Measurements from ENCODE around the gene SLC22A23.

Gene SLC22A23

GRCh38 chr6:3351829-3352524, 104.9 kb downstream of the SLC22A23 start:
- Histone ChIP-seq H3K27ac (ENCODE audit: poor library complexity, severe bottlenecking) (no peak overlapping the region), H3K4me1 (ENCODE audit: insufficient read depth, poor library complexity, severe bottlenecking) (peaks cover 11% of the 10 kb centered on the region), H3K27me3 (ENCODE audit: insufficient read depth, poor library complexity, severe bottlenecking) (no peaks in the 10 kb centered on the region), H3K4me3 (ENCODE audit: severe bottlenecking) (no peak overlapping the region), H3K36me3 (ENCODE audit: low read depth) (no peaks in the 10 kb centered on the region), H3K9me3 (ENCODE audit: severe bottlenecking) (no peaks in the 10 kb centered on the region)
- TF ChIP-seq CTCF (IDR thresholded peaks at IDR 0.05; ENCODE audit: poor library complexity, severe bottlenecking), result no peak
- no peak for DNase-seq (ENCODE audit: low spot score)
- no peak for ATAC-seq (ENCODE audit: low read depth)

- Histone ChIP-seq H3K4me3 (ENCODE audit: severe bottlenecking) (no peak overlapping the region), H3K4me1 (ENCODE audit: insufficient read depth, poor library complexity, severe bottlenecking) (peaks cover 6% of the 10 kb centered on the region)
- DNase-seq (ENCODE audit: low spot score), result no peak
Observed at GRCh38 chr6:3351105-3351676, 105.7 kb downstream of the SLC22A23 start.

GRCh38 chr6:3350252-3350796, 106.5 kb downstream of the SLC22A23 start:
- DNase-seq (ENCODE audit: low spot score), result no peak
- no peak for ATAC-seq (ENCODE audit: low read depth)
- no peaks in the 10 kb centered on the region for H3K27me3 ChIP-seq (ENCODE audit: insufficient read depth, poor library complexity, severe bottlenecking)
- H3K36me3 ChIP-seq (ENCODE audit: low read depth), result no peaks in the 10 kb centered on the region
- TF ChIP-seq CTCF (IDR thresholded peaks at IDR 0.05; ENCODE audit: poor library complexity, severe bottlenecking), result no peak
- H3K9me3 ChIP-seq (ENCODE audit: severe bottlenecking), result no peaks in the 10 kb centered on the region
- no peak overlapping the region for H3K4me3 ChIP-seq (ENCODE audit: severe bottlenecking)
- H3K4me1 ChIP-seq (ENCODE audit: insufficient read depth, poor library complexity, severe bottlenecking), result peaks cover under 1% of the 10 kb centered on the region
- no peak overlapping the region for H3K27ac ChIP-seq (ENCODE audit: poor library complexity, severe bottlenecking)

More at GRCh38 chr6:3351105-3351676, 105.7 kb downstream of the SLC22A23 start:
- H3K36me3 ChIP-seq (ENCODE audit: low read depth), result no peaks in the 10 kb centered on the region
- no peak for TF ChIP-seq CTCF (IDR thresholded peaks at IDR 0.05; ENCODE audit: poor library complexity, severe bottlenecking)
- ATAC-seq (ENCODE audit: low read depth), result no peak
- H3K27ac ChIP-seq (ENCODE audit: poor library complexity, severe bottlenecking), result no peak overlapping the region
- no peaks in the 10 kb centered on the region for H3K9me3 ChIP-seq (ENCODE audit: severe bottlenecking)
- no peaks in the 10 kb centered on the region for H3K27me3 ChIP-seq (ENCODE audit: insufficient read depth, poor library complexity, severe bottlenecking)

- no peak for DNase-seq (ENCODE audit: low spot score)
- H3K4me1 ChIP-seq (ENCODE audit: insufficient read depth, poor library complexity, severe bottlenecking), result no peaks in the 10 kb centered on the region
- H3K27me3 ChIP-seq (ENCODE audit: insufficient read depth, poor library complexity, severe bottlenecking), result no peaks in the 10 kb centered on the region
- no peaks in the 10 kb centered on the region for H3K36me3 ChIP-seq (ENCODE audit: low read depth)
- no peak overlapping the region for H3K27ac ChIP-seq (ENCODE audit: poor library complexity, severe bottlenecking)
- TF ChIP-seq CTCF (IDR thresholded peaks at IDR 0.05; ENCODE audit: poor library complexity, severe bottlenecking), result no peak
- H3K9me3 ChIP-seq (ENCODE audit: severe bottlenecking), result no peaks in the 10 kb centered on the region
- no peak overlapping the region for H3K4me3 ChIP-seq (ENCODE audit: severe bottlenecking)
- ATAC-seq (ENCODE audit: low read depth), result no peak
Observed at GRCh38 chr6:3349388-3350251, 107.2 kb downstream of the SLC22A23 start.

All from RWPE2 (cell line).